HepG2 (cell line): ENCODE results near the gene STOML1. TPM values are rescaled to one million over a fixed set of nuclear protein-coding genes. Genes with fewer than 3 reads are reported as not detected.
"Not testable (repeated sequence)": the region's sequence is repeated elsewhere in the genome, so short reads cannot be mapped to it uniquely, and the experiment has no call there.

Source experiments
- ATAC-seq: fragments of 200-7000 bp; cut with Tn5 transposase; 3 replicates; pipeline ENCODE4 v1.9.1; 2020; ENCODE audit warnings: mild to moderate bottlenecking, moderate library complexity
- BruUV-seq: library from RNA; stranded (reverse); fragments of 400-500 nt; replicated peaks from 2 replicates; lab custom pipeline; 2021; lab: Mats Ljungman, UMichigan
- CTCF ChIA-PET: fragments of 300-600 bp; formaldehyde crosslinking; extraction: SDS; loops from one replicate; lab custom pipeline; 2021; ENCODE audit warnings: low total read pairs, inconsistent platforms, low intra/inter-chr PET ratio; lab: Yijun Ruan, JAX
- POLR2A ChIA-PET: fragments of 350-600 bp; sonication (Branson Sonifier 250); formaldehyde crosslinking; loops from one replicate; lab custom pipeline; 2020; ENCODE audit warnings: antibody characterized with exemption, inconsistent platforms; lab: Yijun Ruan, JAX
- DNase-seq: peaks from one replicate; pipeline ENCODE4 v3.0.0-alpha.2; 2015; ENCODE audit warnings: low spot score
- FAIRE-seq: peaks from 3 replicates; lab custom pipeline; 2011; peaks lifted over from hg19 to GRCh38; lab: Jason Lieb, UNC
- H2AFZ ChIP-seq: one replicate; pipeline ENCODE4 v1.6.1; 2011; ENCODE audit warnings: low read length, inconsistent platforms
- H3K27ac ChIP-seq: fragments of 300-600 bp; 3 replicates; pipeline ENCODE4 v1.8.0; 2011; ENCODE audit warnings: mixed run types, mild to moderate bottlenecking, mixed read lengths, low read length, inconsistent platforms; ENCODE audit not compliant: insufficient read depth; ENCODE audit errors: extremely low read length
- H3K27me3 ChIP-seq, 2 experiments: fragments of 200-600 bp in 1 of 2; 2 replicates in 1 of 2; 3 replicates in 1 of 2; pipeline versions ENCODE4 v1.6.0 to v1.8.0; 2011; ENCODE audit warnings: low read length in 2 of 2, mild to moderate bottlenecking in 2 of 2, moderate library complexity in 2 of 2, inconsistent platforms in 1 of 2; ENCODE audit not compliant: insufficient read depth in 2 of 2, control insufficient read depth in 1 of 2
- H3K36me3 ChIP-seq, 2 experiments: fragments of 200-600 bp in 1 of 2; replicated peaks in 1 of 2; 2 replicates in 1 of 2; 3 replicates in 1 of 2; pipeline versions ENCODE4 v1.5.1 to v1.8.0; 2011; ENCODE audit warnings: low read length in 2 of 2, inconsistent platforms in 1 of 2; ENCODE audit not compliant: insufficient read depth in 2 of 2, control insufficient read depth in 1 of 2
- H3K4me1 ChIP-seq: 2 replicates; pipeline ENCODE4 v1.5.1; 2012; ENCODE audit warnings: low read length, inconsistent platforms; ENCODE audit not compliant: insufficient read depth
- H3K4me2 ChIP-seq: 2 replicates; pipeline ENCODE4 v1.6.0; 2011; ENCODE audit warnings: low read depth, low read length, inconsistent platforms
- H3K4me3 ChIP-seq, 3 experiments: fragments of 200-600 bp in 1 of 3; sonication (generic), shearing (Covaris generic) in 1 of 3; replicated peaks in 1 of 3; 2 replicates each; pipeline ENCODE4 v1.5.1; 2011 to 2016; ENCODE audit warnings: low read length in 3 of 3, inconsistent platforms in 2 of 3, low read depth in 2 of 3, mild to moderate bottlenecking in 2 of 3, control low read depth in 1 of 3, mixed read lengths in 1 of 3; ENCODE audit not compliant: insufficient read depth in 1 of 3
- H3K79me2 ChIP-seq: one replicate; pipeline ENCODE4 v1.6.1; 2011; ENCODE audit warnings: low read length, inconsistent platforms; ENCODE audit not compliant: insufficient read depth
- H3K9ac ChIP-seq: 2 replicates; pipeline ENCODE4 v1.6.0; 2011; ENCODE audit warnings: mild to moderate bottlenecking, low read depth, low read length, inconsistent platforms; ENCODE audit not compliant: insufficient read depth
- H3K9me3 ChIP-seq: 2 replicates; pipeline ENCODE4 v1.5.1; 2012; ENCODE audit warnings: mild to moderate bottlenecking, low read length
- H4K20me1 ChIP-seq: 2 replicates; pipeline ENCODE4 v1.6.0; 2011; ENCODE audit warnings: inconsistent platforms, mild to moderate bottlenecking, low read length, moderate library complexity; ENCODE audit not compliant: insufficient read depth
- BRD4 ChIP-seq: sonication (generic); formaldehyde crosslinking; IDR thresholded peaks from 2 replicates; pipeline ENCODE4 v1.4.0; 2020; ENCODE audit warnings: missing genetic modification reagents
- CHCHD3 ChIP-seq: sonication (generic); formaldehyde crosslinking; IDR thresholded peaks from 2 replicates; pipeline ENCODE4 v1.8.0; 2022; ENCODE audit warnings: mild to moderate bottlenecking, missing genetic modification reagents, moderate library complexity
- CREB1 ChIP-seq, 2 experiments: fragments of 450-650 bp in 1 of 2; IDR thresholded peaks; 2 replicates each; pipeline ENCODE4 v1.6.1; 2016 to 2017; ENCODE audit warnings: control low read depth in 1 of 2, mild to moderate bottlenecking in 1 of 2, missing compliant biosample characterization in 1 of 2, missing genetic modification characterization in 1 of 2
- PCBP1 ChIP-seq: fragments of 200-400 bp; formaldehyde crosslinking; IDR thresholded peaks from 2 replicates; pipeline ENCODE4 v1.6.1; 2017; ENCODE audit warnings: mild to moderate bottlenecking, low read depth, low read length, borderline replicate concordance
- TBX3 ChIP-seq: fragments of 450-650 bp; IDR thresholded peaks from 2 replicates; pipeline ENCODE4 v1.6.1; 2017; ENCODE audit warnings: antibody characterized with exemption, mild to moderate bottlenecking, inconsistent platforms, borderline replicate concordance
- ZNF430 ChIP-seq: sonication (generic); formaldehyde crosslinking; IDR thresholded peaks from 2 replicates; pipeline ENCODE4 v1.9.0; 2021; ENCODE audit warnings: mild to moderate bottlenecking, missing genetic modification reagents
- ZNF678 ChIP-seq: sonication (generic); formaldehyde crosslinking; IDR thresholded peaks from 2 replicates; pipeline ENCODE4 v1.4.0; 2020; ENCODE audit warnings: mild to moderate bottlenecking, missing genetic modification reagents
- WGBS: methylation state at CpG from one replicate; pipeline ENCODE4 v1.1.6; 2017; ENCODE audit warnings: low lambda C conversion rate; 5-methylcytosine and 5-hydroxymethylcytosine counted together
- in situ Hi-C: cut with HindIII; loops from 2 replicates; pipeline ENCODE4 v1.10.0; 2017; ENCODE audit warnings: low pct_unique_long_range_greater_than_20kb; ENCODE audit not compliant: extremely low pct_ligation_motif_present
- intact Hi-C: fragments of 100-400 bp; cut with micrococcal nuclease; formaldehyde crosslinking; loops from one replicate; pipeline ENCODE4 v1.10.0; 2022; ENCODE audit not compliant: unreplicated experiment
- polyA plus RNA-seq, 8 experiments: library from polyadenylated mRNA; depleted of rRNA in 3 of 8; stranded (reverse) in 7 of 8; unstranded in 1 of 8; fragments of >200 nt; fragmentation: Illumina TruSeq in 4 of 8; extraction: Trizol in 4 of 8; gene quantifications; 2 replicates each; pipeline versions ENCODE4 v1.2.1 to v1.2.3, GENCODE V29; 2011 to 2016; ENCODE audit warnings: low read depth in 4 of 8, missing spikeins in 1 of 8, mixed read lengths in 1 of 8; ENCODE audit not compliant: insufficient read depth in 1 of 8
- total RNA-seq, 5 experiments: library from RNA; depleted of rRNA; stranded (reverse); fragments of >200 nt; fragmentation: Illumina TruSeq; extraction: Trizol; gene quantifications; 2 replicates each; pipeline ENCODE4 v1.2.3, GENCODE V29; 2016; ENCODE audit warnings: low read depth in 1 of 5
- TF ChIP-seq, protein P1 (sequence below): sonication (generic); formaldehyde crosslinking; IDR thresholded peaks from 2 replicates; pipeline ENCODE4 v1.4.0; 2020; ENCODE audit warnings: missing genetic modification reagents
- TF ChIP-seq, protein P2 (sequence below): sonication (generic); formaldehyde crosslinking; IDR thresholded peaks from 2 replicates; pipeline ENCODE4 v1.5.1; 2020; ENCODE audit warnings: mild to moderate bottlenecking, moderate library complexity, missing genetic modification reagents

Gene STOML1
- total and polyA plus RNA-seq, 2 of the 13 experiments (the other 11 are each of a cell fraction or from before 2014, with no cell fraction given) = 3.5 to 3.7 TPM

DNA sequence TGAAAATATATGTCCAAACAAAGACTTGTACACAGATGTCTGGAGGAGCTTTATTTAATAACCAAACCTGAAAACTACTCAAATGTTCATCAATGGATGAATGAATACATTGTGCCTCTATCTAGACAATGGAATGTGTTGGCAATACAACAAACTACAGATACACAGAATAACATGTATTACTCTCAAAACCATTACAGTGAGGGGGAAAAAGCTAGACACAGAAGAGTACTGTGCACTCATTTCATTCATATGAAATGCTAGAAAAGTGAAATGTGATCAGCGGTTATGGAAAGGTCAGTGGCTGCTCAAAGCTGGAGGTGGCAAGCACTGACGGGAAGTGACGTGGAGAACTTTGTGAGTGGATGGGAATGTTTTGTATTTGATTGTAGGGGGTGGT, 13.2 kb downstream of the STOML1 start:
- BruUV-seq = no TSS peak
- Histone ChIP-seq H3K27me3 (no peaks in the 10 kb centered on the region; a peak in 1 of 5 replicates), H3K27ac (no peak overlapping the region), H4K20me1 (no peaks in the 10 kb centered on the region), H2AFZ (no peak overlapping the region), H3K4me1 (no peaks in the 10 kb centered on the region), H3K9me3 (no peaks in the 10 kb centered on the region), H3K79me2 (no peaks in the 10 kb centered on the region), H3K36me3 (no peaks in the 10 kb centered on the region), H3K4me3 (no peak overlapping the region), H3K4me2 (no peak overlapping the region), H3K9ac (no peak overlapping the region)
- WGBS = 28% methylated on average over 3 of the region's 3 CpGs
- CTCF ChIA-PET = no interaction called here
- intact Hi-C loops = no loop called here
- DNase-seq (no peak), ATAC-seq (no peak), FAIRE-seq (no peak)
- no peak for TF ChIP-seq TBX3
- TF ChIP-seq BRD4 = no peak
- 0 out of 2 replicates have a peak, but pooled peaks have one; percentile 17 for TF ChIP-seq CREB1 (IDR thresholded peaks at IDR 0.05)
- no peak for TF ChIP-seq CREB1 (CRISPR knock-in tag; IDR thresholded peaks at IDR 0.05)
- TF ChIP-seq, protein P1, sequence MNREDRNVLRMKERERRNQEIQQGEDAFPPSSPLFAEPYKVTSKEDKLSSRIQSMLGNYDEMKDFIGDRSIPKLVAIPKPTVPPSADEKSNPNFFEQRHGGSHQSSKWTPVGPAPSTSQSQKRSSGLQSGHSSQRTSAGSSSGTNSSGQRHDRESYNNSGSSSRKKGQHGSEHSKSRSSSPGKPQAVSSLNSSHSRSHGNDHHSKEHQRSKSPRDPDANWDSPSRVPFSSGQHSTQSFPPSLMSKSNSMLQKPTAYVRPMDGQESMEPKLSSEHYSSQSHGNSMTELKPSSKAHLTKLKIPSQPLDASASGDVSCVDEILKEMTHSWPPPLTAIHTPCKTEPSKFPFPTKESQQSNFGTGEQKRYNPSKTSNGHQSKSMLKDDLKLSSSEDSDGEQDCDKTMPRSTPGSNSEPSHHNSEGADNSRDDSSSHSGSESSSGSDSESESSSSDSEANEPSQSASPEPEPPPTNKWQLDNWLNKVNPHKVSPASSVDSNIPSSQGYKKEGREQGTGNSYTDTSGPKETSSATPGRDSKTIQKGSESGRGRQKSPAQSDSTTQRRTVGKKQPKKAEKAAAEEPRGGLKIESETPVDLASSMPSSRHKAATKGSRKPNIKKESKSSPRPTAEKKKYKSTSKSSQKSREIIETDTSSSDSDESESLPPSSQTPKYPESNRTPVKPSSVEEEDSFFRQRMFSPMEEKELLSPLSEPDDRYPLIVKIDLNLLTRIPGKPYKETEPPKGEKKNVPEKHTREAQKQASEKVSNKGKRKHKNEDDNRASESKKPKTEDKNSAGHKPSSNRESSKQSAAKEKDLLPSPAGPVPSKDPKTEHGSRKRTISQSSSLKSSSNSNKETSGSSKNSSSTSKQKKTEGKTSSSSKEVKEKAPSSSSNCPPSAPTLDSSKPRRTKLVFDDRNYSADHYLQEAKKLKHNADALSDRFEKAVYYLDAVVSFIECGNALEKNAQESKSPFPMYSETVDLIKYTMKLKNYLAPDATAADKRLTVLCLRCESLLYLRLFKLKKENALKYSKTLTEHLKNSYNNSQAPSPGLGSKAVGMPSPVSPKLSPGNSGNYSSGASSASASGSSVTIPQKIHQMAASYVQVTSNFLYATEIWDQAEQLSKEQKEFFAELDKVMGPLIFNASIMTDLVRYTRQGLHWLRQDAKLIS (CRISPR knock-in tag) = no peak
- TF ChIP-seq ZNF678 (CRISPR knock-in tag) = no peak
- TF ChIP-seq, protein P2, sequence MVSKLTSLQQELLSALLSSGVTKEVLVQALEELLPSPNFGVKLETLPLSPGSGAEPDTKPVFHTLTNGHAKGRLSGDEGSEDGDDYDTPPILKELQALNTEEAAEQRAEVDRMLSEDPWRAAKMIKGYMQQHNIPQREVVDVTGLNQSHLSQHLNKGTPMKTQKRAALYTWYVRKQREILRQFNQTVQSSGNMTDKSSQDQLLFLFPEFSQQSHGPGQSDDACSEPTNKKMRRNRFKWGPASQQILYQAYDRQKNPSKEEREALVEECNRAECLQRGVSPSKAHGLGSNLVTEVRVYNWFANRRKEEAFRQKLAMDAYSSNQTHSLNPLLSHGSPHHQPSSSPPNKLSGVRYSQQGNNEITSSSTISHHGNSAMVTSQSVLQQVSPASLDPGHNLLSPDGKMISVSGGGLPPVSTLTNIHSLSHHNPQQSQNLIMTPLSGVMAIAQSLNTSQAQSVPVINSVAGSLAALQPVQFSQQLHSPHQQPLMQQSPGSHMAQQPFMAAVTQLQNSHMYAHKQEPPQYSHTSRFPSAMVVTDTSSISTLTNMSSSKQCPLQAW (CRISPR knock-in tag) = no peak
- no peak for TF ChIP-seq CHCHD3 (CRISPR knock-in tag)
- TF ChIP-seq ZNF430 (CRISPR knock-in tag) = no peak
- TF ChIP-seq PCBP1 = no peak
- in situ Hi-C loops = no loop called here
- POLR2A ChIA-PET = no interaction called here

DNA sequence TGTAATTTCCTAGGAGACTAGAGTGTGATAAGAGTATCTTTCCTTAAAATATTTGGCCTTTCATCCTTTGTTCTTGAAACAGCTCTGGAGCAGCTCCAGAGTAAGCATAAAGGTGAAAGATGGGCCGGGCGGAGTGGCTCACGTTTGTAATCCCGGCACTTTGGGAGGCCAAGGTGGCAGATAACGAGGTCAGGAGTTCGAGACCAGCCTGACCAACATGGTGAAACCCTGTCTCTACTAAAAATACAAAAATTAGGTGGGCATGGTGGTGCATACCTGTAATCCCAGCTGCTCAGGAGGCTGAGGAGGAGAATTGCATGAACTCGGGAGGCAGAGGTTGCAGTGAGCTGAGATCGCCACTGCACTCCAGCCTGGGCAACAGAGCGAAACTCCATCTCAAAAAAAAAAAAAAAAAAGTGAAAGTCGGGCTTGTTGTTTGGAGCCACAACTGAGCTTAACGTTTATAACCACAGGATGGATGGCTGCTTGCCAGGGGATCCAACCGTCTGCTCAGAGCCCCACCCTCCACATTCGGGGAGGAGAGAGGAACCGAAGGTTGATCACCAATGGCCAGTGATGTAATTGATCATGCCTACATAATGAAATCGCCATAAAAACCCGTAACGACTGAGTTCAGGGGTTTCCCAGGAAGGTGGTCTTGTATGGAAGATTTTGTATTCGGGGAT, 16.5 kb downstream of the STOML1 start:
- H3K4me1 ChIP-seq, H4K20me1 ChIP-seq, POLR2A ChIA-PET, CTCF ChIA-PET, H3K27ac ChIP-seq, FAIRE-seq, H3K9ac ChIP-seq, H3K27me3 ChIP-seq, in situ Hi-C loops, H2AFZ ChIP-seq, ATAC-seq, intact Hi-C loops, H3K4me3 ChIP-seq, DNase-seq, H3K79me2 ChIP-seq, H3K4me2 ChIP-seq, H3K9me3 ChIP-seq, H3K36me3 ChIP-seq, BruUV-seq: not testable (repeated sequence)
- 17% methylated on average over 17 of the region's 18 CpGs for WGBS
